CD4-positive, CD25-positive, alpha-beta regulatory T cell (primary cell): ENCODE measurements around the gene CDHR4. TPM values are rescaled to one million over a fixed set of nuclear protein-coding genes. Genes with fewer than 3 reads are reported as not detected.
"Not testable (repeated sequence)": the region's sequence is repeated elsewhere in the genome, so short reads cannot be mapped to it uniquely, and the experiment has no call there.

Experiments used
- ATAC-seq, 2 donors: fragments of 150-1000 bp; cut with Tn5 transposase; one replicate each; pipeline ENCODE4 v1.10.0; 2021; ENCODE audit warnings: low read depth in 2 of 2, moderate number of reproducible peaks in 2 of 2, moderate library complexity in 1 of 2
- DNase-seq, 3 donors: peaks; one replicate each; pipeline versions ENCODE4 v3.0.0 to v3.0.0-alpha.2; 2012 to 2022; ENCODE audit warnings: mixed read lengths in 1 of 3
- H3K27ac ChIP-seq: one replicate; pipeline ENCODE4 v1.7.0; 2013; ENCODE audit warnings: mild to moderate bottlenecking, low read length; ENCODE audit not compliant: insufficient read depth, poor library complexity, severe bottlenecking
- H3K27me3 ChIP-seq: one replicate; pipeline ENCODE4 v1.7.0; 2013; ENCODE audit warnings: low read length; ENCODE audit not compliant: control insufficient read depth, insufficient read depth
- H3K36me3 ChIP-seq: one replicate; pipeline ENCODE4 v1.7.0; 2013; ENCODE audit warnings: mild to moderate bottlenecking, low read length, moderate library complexity; ENCODE audit not compliant: control insufficient read depth, insufficient read depth
- H3K4me1 ChIP-seq: 2 replicates; pipeline ENCODE4 v1.7.0; 2013; ENCODE audit warnings: mild to moderate bottlenecking, low read length; ENCODE audit not compliant: insufficient read depth, control insufficient read depth, poor library complexity, severe bottlenecking
- H3K4me3 ChIP-seq: one replicate; pipeline ENCODE4 v1.7.0; 2013; ENCODE audit warnings: low read depth, mild to moderate bottlenecking, low read length, moderate library complexity
- H3K9me3 ChIP-seq, 2 experiments: 1 replicate in 1 of 2; 2 replicates in 1 of 2; pipeline ENCODE4 v1.7.0; 2013; ENCODE audit warnings: low read length in 2 of 2, mild to moderate bottlenecking in 1 of 2, moderate library complexity in 1 of 2; ENCODE audit not compliant: control insufficient read depth in 2 of 2
- H3K27ac Mint-ChIP-seq, 3 donors: one replicate each; pipeline ENCODE4 v1.8.0; 2020 to 2022; ENCODE audit warnings: mild to moderate bottlenecking in 3 of 3, mixed read lengths in 3 of 3, moderate library complexity in 2 of 3
- H3K27me3 Mint-ChIP-seq: one replicate; pipeline ENCODE4 v1.8.0; 2022; ENCODE audit warnings: mild to moderate bottlenecking, mixed read lengths
- H3K36me3 Mint-ChIP-seq: one replicate; pipeline ENCODE4 v1.8.0; 2020; ENCODE audit warnings: mixed read lengths
- H3K4me1 Mint-ChIP-seq, 4 donors: one replicate each; pipeline ENCODE4 v1.8.0; 2020 to 2022; ENCODE audit warnings: mixed read lengths in 4 of 4, mild to moderate bottlenecking in 1 of 4
- H3K4me3 Mint-ChIP-seq, 4 donors: one replicate each; pipeline ENCODE4 v1.8.0; 2020 to 2022; ENCODE audit warnings: mild to moderate bottlenecking in 4 of 4, mixed read lengths in 4 of 4, moderate library complexity in 3 of 4
- H3K9me3 Mint-ChIP-seq, 7 donors: one replicate each; pipeline ENCODE4 v1.8.0; 2020 to 2022; ENCODE audit warnings: mixed read lengths in 7 of 7, mild to moderate bottlenecking in 3 of 7, moderate library complexity in 2 of 7
- polyA plus RNA-seq, 4 donors: library from polyadenylated mRNA; unstranded; fragments of 300-500 nt; fragmentation: Illumina TruSeq; gene quantifications; one replicate each; pipeline ENCODE4 v1.2.3, GENCODE V29; 2021
- total RNA-seq: library from RNA; stranded (reverse); gene quantifications from one replicate; pipeline ENCODE4 v1.2.3, GENCODE V29; 2022

The CDHR4 gene
- total and polyA plus RNA-seq, 5 donors from 2014 or later, result 0.32 TPM; not detected in 4

- H3K9me3 Mint-ChIP-seq, result peaks cover 0 to 1% (median 0%) of the 10 kb centered on the region in 7 donors
- H3K36me3 Mint-ChIP-seq, result no peaks in the 10 kb centered on the region
- no peaks in the 10 kb centered on the region for H3K27me3 ChIP-seq
- ATAC-seq, result no peak
- H3K4me1 Mint-ChIP-seq, result peaks cover 3 to 26% (median 9%) of the 10 kb centered on the region in 4 donors
- peaks cover 42% of the 10 kb centered on the region for H3K27me3 Mint-ChIP-seq
- no peak for DNase-seq
- no peaks in the 10 kb centered on the region for H3K36me3 ChIP-seq
- no peak overlapping the region for H3K4me3 ChIP-seq
- H3K4me1 ChIP-seq, result peaks cover 9% of the 10 kb centered on the region
- H3K27ac ChIP-seq, result no peak overlapping the region
- no peaks in the 10 kb centered on the region for H3K9me3 ChIP-seq
- peak overlapping the region in 2 of 4 donors; percentile 84 to 86 for H3K4me3 Mint-ChIP-seq
- peak overlapping the region in 1 of 3 donors; percentile 26 for H3K27ac Mint-ChIP-seq
Measured at GRCh38 chr3:49790626-49791411, 8.9 kb downstream of the CDHR4 start.

GRCh38 chr3:49788056-49788455 is 11.6 kb downstream of the CDHR4 start:
- no peak for ATAC-seq

GRCh38 chr3:49787536-49787935 is 12.1 kb downstream of the CDHR4 start:
- no peaks in the 10 kb centered on the region for H3K9me3 ChIP-seq
- H3K27me3 ChIP-seq, result no peaks in the 10 kb centered on the region
- DNase-seq, result no peak
- peaks cover 6% of the 10 kb centered on the region for H3K36me3 ChIP-seq
- no peak for ATAC-seq
- H3K4me3 ChIP-seq, result no peak overlapping the region
- H3K4me1 ChIP-seq, result peaks cover 28% of the 10 kb centered on the region
- Mint-ChIP-seq H3K27me3 (peaks cover 32% of the 10 kb centered on the region), H3K9me3 (peaks cover 0 to under 1% (median 0%) of the 10 kb centered on the region in 7 donors), H3K4me3 (peak overlapping the region; percentile 93 to 99 (median 96)), H3K36me3 (peaks cover 13% of the 10 kb centered on the region), H3K27ac (peak overlapping the region in 2 of 3 donors; percentile 100), H3K4me1 (peaks cover 9 to 42% (median 26%) of the 10 kb centered on the region in 4 donors)
- no peak overlapping the region for H3K27ac ChIP-seq

More at GRCh38 chr3:49788056-49788455, 11.6 kb downstream of the CDHR4 start:
- H3K4me3 Mint-ChIP-seq, result peak overlapping the region in 1 of 4 donors; percentile 43
- H3K4me1 ChIP-seq, result peaks cover 27% of the 10 kb centered on the region
- H3K27me3 Mint-ChIP-seq, result peaks cover 37% of the 10 kb centered on the region
- peaks cover 6% of the 10 kb centered on the region for H3K36me3 ChIP-seq
- peaks cover 9 to 44% (median 25%) of the 10 kb centered on the region in 4 donors for H3K4me1 Mint-ChIP-seq
- H3K9me3 Mint-ChIP-seq, result peaks cover 0 to 1% (median 0%) of the 10 kb centered on the region in 7 donors
- H3K27me3 ChIP-seq, result no peaks in the 10 kb centered on the region
- H3K27ac Mint-ChIP-seq, result no peak overlapping the region
- H3K9me3 ChIP-seq, result no peaks in the 10 kb centered on the region
- no peak overlapping the region for H3K27ac ChIP-seq
- H3K36me3 Mint-ChIP-seq, result peaks cover 13% of the 10 kb centered on the region
- no peak overlapping the region for H3K4me3 ChIP-seq
- DNase-seq, result no peak

- H3K4me1 Mint-ChIP-seq, result peaks cover 9 to 46% (median 26%) of the 10 kb centered on the region in 4 donors
Measured at GRCh38 chr3:49787182-49787464, 12.6 kb downstream of the CDHR4 start.

GRCh38 chr3:49786357-49787181 is 13.1 kb downstream of the CDHR4 start, which contains the start of gene IP6K1:
Gene IP6K1 (minus strand): TSS chr3:49786542. CDS start chr3:49748040, 38,502 bp downstream.
- no peaks in the 10 kb centered on the region for H3K27me3 ChIP-seq
- Mint-ChIP-seq H3K27me3 (peaks cover 29% of the 10 kb centered on the region), H3K27ac (peak within 1 kb of the TSS; percentile 98 to 100 (median 100)), H3K4me1 (peaks cover 9 to 48% (median 27%) of the 10 kb centered on the region in 4 donors), H3K9me3 (no peaks in the 10 kb centered on the region), H3K4me3 (peak within 1 kb of the TSS; percentile 93 to 99 (median 96)), H3K36me3 (peaks cover 13% of the 10 kb centered on the region)
- ATAC-seq (peak; percentile 100), DNase-seq (peak; percentile 99 to 100 (median 100))
- H3K27ac ChIP-seq, result peak within 1 kb of the TSS; percentile 92
- H3K4me3 ChIP-seq, result peak within 1 kb of the TSS; percentile 91
- peaks cover 31% of the 10 kb centered on the region for H3K4me1 ChIP-seq
- peaks cover 9% of the 10 kb centered on the region for H3K36me3 ChIP-seq
- H3K9me3 ChIP-seq, result no peaks in the 10 kb centered on the region

More at GRCh38 chr3:49787182-49787464, 12.6 kb downstream of the CDHR4 start:
- Mint-ChIP-seq H3K27ac (peak overlapping the region in 2 of 3 donors; percentile 100), H3K36me3 (peaks cover 13% of the 10 kb centered on the region), H3K9me3 (no peaks in the 10 kb centered on the region), H3K27me3 (peaks cover 29% of the 10 kb centered on the region), H3K4me3 (peak overlapping the region; percentile 93 to 99 (median 96))
- Histone ChIP-seq H3K27me3 (no peaks in the 10 kb centered on the region), H3K4me1 (peaks cover 31% of the 10 kb centered on the region), H3K27ac (peak overlapping the region; percentile 92), H3K4me3 (peak overlapping the region; percentile 73), H3K36me3 (peaks cover 6% of the 10 kb centered on the region), H3K9me3 (no peaks in the 10 kb centered on the region)
- no peak for ATAC-seq
- no peak for DNase-seq

- H3K36me3 Mint-ChIP-seq, result peaks cover 16% of the 10 kb centered on the region
- no peaks in the 10 kb centered on the region for H3K9me3 Mint-ChIP-seq
- peaks cover 23% of the 10 kb centered on the region for H3K27me3 Mint-ChIP-seq
- Histone ChIP-seq H3K27me3 (no peaks in the 10 kb centered on the region), H3K9me3 (no peaks in the 10 kb centered on the region), H3K27ac (peak overlapping the region; percentile 92), H3K4me1 (peaks cover 39% of the 10 kb centered on the region), H3K36me3 (peaks cover 12% of the 10 kb centered on the region), H3K4me3 (peak overlapping the region; percentile 91)
- peak overlapping the region; percentile 93 to 99 (median 96) for H3K4me3 Mint-ChIP-seq
- ATAC-seq, result peak; percentile 20 to 22
- H3K27ac Mint-ChIP-seq, result peak overlapping the region; percentile 92 to 97 (median 93)
- peak in 2 of 3 donors; percentile 13 to 51 for DNase-seq
- peaks cover 9 to 56% (median 32%) of the 10 kb centered on the region in 4 donors for H3K4me1 Mint-ChIP-seq
Measured at GRCh38 chr3:49785565-49786356, 13.9 kb downstream of the CDHR4 start.

- H3K27ac ChIP-seq, H3K4me3 ChIP-seq, H3K9me3 Mint-ChIP-seq, H3K27ac Mint-ChIP-seq, H3K9me3 ChIP-seq, DNase-seq, H3K27me3 Mint-ChIP-seq, ATAC-seq, H3K27me3 ChIP-seq: not testable (repeated sequence)
- peaks cover 47% of the 10 kb centered on the region for H3K4me1 ChIP-seq
- H3K4me3 Mint-ChIP-seq, result peak overlapping the region in 1 of 4 donors; percentile 75
- H3K4me1 Mint-ChIP-seq, result peaks cover 14 to 70% (median 42%) of the 10 kb centered on the region in 4 donors
- H3K36me3 ChIP-seq, result peaks cover 22% of the 10 kb centered on the region
- peaks cover 20% of the 10 kb centered on the region for H3K36me3 Mint-ChIP-seq
Measured at GRCh38 chr3:49782277-49782676, 17.4 kb downstream of the CDHR4 start.
